GM19239 (cell line): ENCODE measurements around the gene CHTF8.
"Not testable (repeated sequence)": the region's sequence is repeated elsewhere in the genome, so short reads cannot be mapped to it uniquely, and the experiment has no call there.

Experiments used
- DNase-seq: peaks from one replicate; pipeline ENCODE4 v3.0.0; 2011; ENCODE audit warnings: low spot score; ENCODE audit not compliant: insufficient read length
- FAIRE-seq: peaks from 2 replicates; lab custom pipeline; 2011; peaks lifted over from hg19 to GRCh38; lab: Jason Lieb, UNC

Gene CHTF8

DNA sequence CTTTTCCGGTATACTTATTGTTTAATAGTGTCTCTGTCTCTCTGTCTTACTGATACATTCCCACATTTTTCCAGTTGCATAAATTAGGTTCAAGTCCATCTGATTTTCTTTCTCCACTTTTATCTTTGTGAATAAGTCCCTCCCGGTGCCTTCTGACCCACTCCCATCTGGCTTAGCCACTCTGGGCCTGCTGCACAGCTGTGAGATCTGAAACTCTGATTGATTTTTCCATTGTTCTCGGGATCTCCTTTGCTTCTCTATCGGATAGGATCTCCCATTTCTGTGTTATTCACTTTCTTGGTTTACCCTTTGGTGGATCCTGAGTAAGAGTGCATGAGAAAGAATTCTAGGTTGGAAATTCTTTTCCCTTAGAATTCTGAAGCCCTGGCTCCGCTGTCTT, 8.6 kb upstream of the CHTF8 start:
- FAIRE-seq (no peak), DNase-seq (no peak)

DNA sequence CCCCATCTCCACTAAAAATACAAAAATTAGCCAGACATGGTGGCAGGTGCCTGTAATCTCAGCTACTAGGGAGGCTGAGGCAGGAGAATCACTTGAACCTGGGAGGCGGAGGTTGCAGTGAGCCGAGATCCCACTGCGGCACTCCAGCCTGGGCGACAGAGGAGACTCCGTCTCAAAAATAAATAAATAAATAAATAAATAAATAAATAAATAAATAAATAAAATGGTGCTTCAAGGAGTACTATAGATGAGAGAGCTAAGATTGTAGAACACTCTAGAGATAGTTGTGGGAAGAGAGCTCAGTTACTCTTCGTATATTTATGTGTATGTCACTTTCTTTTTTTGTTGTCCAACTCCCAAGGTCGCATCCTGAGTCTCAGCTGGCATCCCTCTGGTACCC, 7.1 kb upstream of the CHTF8 start:
- FAIRE-seq, DNase-seq: not testable (repeated sequence)

DNA sequence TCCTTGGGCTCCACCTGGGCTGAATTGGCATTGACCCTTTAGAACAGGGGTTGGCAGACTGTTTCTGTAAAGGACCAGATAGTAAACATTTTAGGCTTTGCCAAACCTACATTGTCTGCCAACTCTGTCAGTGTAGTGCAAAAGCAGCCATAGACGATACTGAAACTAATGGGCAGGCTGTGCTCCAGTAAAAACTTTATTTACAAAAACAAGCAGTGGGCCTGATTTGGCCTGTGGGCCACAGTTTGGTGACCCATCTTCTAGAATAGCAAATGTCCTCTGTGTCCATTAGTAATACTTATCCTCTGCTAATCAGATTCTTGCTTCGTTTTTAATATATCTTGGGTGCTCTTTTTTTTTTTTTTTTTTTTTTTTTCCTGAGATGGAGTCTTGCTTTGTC, 6.2 kb upstream of the CHTF8 start:
- no peak for DNase-seq
- FAIRE-seq = no peak

DNA sequence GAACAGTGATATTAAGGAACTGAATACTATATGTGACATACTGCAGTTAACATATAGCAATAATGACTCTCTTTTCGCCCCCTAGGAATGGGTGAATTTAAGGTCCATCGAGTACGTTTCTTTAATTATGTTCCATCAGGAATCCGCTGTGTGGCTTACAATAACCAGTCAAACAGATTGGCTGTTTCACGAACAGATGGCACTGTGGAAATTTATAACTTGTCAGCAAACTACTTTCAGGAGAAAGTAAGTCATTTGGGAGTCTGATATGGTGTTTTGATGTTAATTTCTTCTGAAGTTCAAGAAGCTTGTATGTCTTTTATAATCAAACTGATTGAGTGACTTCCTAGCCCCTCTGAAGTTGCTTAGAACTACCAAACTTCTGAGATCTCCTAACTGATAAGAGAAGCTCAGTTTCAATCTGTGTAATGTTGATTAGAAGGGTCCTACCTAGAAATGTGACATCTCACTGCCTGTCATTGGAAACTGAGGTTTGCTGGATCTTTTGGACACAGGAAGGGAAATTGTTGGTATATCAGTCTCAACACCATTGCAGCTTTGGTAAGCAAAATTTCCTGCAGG, 1.1 kb upstream of the CHTF8 start:
- DNase-seq (no peak), FAIRE-seq (peak; percentile 37)

DNA sequence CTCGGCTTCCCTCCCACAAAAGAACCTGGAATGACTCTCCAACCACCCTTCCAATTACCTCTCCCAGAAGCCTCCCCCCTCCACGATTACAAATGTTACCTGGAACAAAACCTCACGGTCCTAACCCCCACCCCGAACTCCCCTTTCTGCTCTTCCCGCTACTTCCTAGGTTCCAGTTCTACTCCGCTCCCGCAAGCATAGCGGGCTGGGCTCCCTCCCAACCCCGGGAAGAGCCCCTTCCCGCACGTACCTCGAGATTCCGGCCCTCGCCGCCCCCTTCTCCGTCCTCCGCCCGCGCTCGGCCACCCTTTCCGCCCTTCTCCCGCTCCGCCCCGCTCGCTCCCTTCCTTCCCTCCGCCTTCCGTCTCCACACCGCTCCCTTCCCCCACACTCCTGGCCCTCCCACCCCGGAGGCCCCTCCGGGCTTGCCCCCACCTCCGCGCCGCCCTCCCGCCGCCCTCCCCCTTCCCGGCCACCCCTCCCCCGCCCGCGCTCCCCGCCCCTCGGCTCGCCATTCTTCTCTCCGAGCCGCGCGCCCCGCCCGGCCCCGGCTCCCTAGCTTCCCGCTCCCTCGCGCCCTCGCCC, 457 bp downstream of the CHTF8 start:
- FAIRE-seq = no peak
- peak; percentile 83 for DNase-seq

DNA sequence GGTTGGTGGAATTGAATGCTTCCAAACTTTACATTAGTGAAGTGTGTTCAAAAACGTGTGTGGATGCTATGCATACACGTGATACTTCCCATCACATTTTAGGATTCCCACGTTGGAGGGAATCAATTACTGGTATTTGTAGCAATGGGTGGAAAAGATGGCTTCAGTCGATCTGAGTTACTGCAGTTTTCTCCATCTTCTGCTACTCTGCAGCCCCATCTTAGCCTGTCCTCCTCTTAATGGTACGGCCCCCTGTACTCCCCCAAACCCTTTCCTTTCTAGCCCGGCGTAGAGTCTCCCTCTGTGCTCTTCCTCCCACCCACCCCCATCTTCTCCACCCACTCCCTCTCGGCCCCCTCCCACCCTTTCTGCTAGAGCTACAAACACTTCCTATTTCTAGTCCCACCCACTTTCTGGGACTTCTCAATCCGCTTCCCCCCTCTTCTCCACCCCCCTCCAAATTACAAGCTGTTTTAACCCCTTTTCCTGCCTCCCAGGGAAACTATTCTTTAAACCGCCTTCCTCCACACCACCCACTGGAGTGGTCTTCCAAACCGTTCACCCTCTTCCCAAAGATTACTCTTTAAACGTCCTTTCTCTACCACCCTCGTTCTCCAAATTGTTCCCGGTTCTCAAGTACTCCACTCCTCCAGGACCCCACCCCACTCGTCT, 1.1 kb downstream of the CHTF8 start:
- FAIRE-seq = no peak
- DNase-seq = peak; percentile 31

DNA sequence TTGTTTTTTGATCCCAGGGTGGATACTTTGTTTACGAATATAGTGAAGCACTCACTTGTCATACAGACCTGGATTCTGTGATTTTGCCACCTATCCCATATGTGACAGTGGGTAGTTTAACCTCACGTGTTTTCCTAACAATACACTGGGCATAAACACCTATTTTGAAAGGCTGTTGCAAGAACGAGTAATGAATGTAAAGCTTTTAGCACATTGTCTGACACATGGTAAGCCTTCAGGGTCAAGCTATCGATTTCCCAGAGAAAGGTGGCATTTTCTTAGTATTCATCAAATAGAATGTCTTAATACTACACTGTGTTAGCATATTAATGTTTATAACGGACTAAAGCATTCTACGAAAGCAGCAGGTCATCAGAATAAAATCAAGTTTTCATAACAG, 1.9 kb downstream of the CHTF8 start:
- FAIRE-seq (no peak), DNase-seq (no peak)

DNA sequence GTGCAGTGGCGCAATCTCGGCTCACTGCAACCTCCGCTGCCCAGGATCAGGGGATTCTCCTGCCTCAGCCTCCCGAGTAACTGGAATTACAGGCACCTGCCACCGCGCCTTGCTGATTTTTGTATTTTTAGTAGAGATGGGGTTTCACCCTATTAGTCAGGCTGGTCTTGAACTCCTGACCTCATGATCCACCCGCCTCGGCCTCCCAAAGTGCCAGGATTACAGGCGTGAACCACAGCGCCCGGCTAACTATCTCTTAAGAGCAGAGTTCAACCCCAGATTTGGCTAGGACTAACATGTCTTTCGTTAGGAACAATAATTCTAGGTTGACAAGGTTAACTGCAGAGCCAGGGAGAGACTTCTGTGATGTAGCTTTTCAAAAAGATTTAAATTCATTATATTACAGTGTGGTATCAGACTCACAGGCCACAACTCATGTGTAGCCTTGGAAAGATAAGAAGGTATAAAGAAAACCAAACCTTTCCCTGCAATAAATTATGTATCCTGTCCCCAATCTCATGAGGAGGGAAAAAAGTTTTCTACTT, 4.3 kb downstream of the CHTF8 start:
- FAIRE-seq (no peak), DNase-seq (no peak)

DNA sequence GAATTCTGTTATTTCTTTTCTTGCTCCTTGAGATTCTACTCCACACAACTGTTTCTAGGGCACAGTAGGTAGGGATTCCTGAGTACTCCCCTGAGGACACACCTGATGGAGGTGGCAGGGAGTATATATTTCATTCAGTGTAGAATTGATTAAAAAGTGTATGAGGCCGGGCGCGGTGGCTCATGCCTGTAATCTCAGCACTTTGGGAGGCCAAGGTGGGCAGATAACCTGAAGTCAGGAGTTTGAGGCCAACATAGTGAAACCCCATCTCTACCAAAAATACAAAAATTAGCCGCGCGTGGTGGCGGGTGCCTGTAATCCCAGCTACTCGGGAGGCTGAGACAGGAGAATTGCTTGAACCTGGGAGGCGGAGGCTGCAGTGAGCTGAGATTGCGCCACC, 5.6 kb downstream of the CHTF8 start:
- not testable (repeated sequence) for FAIRE-seq

DNA sequence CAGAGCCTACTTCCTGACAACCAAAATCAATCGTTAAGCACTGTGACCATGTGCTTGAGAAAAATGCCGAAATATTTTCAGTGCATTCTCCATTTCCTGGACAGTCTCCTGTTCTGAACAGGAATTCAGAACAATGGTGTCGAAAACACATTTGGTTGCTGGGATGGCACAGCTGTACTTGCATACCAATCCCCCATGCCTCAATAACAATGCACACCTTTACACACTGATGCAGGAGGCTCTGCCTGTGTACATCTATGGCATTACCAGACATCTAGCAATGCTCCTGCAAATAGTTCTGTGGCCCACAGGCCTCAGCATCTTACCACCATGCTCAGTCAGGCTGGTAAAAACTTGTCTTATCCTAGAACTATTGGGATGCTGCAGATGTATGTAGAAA, 6.2 kb downstream of the CHTF8 start:
- DNase-seq (no peak), FAIRE-seq (no peak)

More for the DNA sequence above, 5.6 kb downstream of the CHTF8 start:
- DNase-seq = not testable (repeated sequence)

DNA sequence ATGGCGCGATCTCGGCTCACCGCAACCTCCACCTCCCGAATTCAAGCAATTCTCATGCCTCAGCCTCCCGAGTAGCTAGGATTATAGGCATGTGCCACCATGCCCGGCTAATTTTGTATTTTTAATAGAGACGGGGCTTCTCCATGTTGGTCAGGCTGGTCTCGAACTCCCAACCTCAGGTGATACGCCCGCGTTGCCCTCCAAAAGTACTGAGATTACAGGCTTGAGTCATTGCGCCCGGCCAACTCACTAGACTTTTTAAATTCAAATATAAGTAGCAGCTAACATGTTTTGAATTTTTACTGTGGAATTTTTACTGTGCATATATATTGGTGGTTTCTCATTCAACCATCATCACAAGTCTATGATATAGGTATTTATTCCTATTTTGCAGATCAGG, 7.4 kb downstream of the CHTF8 start:
- not testable (repeated sequence) for FAIRE-seq

DNA sequence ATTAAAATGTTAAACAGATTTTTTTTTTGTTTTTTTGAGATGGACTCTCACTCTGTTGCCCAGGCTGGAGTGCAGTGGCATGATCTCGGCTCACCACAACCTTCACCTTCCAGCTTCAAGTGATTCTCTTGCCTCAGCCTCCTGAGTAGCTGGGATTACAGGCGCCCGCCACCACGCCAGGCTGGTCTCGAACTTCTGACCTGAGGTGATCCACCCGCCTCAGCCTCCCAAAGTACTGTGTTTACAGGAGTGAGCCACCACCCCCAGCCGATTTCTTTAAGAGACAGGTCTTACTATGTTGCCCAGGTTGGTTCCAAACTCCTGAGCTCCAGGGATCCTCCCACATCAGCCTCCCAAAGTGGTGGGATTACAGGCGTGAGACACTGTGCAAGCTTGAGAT, 8.0 kb downstream of the CHTF8 start:
- DNase-seq, FAIRE-seq: not testable (repeated sequence)

More for the DNA sequence above, 7.4 kb downstream of the CHTF8 start:
- DNase-seq = not testable (repeated sequence)

DNA sequence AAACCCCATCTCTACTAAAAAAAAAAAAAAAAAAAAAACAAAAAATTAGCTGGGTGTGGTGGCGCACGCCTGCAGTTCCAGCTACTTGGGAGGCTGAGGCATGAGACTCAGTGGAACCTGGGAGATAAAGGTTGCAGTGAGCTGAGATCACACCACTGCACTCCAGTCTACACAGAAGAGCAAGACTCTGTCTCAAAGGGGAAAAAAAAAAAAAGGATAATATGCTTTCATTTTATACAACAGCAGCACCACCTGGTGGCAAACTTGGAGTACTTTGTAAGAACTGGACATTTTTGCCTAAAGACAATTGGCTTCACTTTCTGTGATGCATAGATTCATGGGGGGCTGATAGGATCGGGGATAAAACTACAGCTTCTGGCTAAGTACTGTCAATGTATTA, 8.5 kb downstream of the CHTF8 start:
- no peak for DNase-seq
- FAIRE-seq = peak; percentile 72

DNA sequence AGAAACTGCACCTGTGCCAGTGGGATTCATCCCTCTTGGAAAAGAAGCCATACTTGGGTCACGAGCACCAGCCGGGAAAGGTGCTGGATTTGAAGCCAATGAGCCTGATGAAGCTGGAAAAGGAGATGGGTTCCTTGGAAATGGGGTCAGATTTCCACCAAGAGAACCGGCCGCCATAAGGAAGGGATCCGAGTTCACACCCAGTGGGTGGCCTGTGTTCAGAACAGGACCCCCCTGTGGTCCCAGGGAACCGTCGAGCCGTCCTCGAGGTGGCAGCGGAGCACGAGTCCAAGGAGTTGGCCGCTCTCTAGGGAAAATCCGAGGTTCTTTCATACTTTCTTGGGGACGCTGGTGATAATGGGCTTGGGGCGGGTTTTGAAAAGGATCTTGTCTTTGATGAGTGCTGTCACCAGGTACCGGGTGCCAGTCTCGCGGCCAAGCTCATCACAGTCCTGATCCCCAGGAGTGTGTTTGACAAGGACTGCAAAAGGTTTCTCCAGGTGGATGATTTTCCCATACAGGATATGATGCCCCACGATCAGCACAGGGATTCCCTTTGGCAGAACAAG, 12.2 kb downstream of the CHTF8 start:
- no peak for FAIRE-seq
- DNase-seq = no peak

DNA sequence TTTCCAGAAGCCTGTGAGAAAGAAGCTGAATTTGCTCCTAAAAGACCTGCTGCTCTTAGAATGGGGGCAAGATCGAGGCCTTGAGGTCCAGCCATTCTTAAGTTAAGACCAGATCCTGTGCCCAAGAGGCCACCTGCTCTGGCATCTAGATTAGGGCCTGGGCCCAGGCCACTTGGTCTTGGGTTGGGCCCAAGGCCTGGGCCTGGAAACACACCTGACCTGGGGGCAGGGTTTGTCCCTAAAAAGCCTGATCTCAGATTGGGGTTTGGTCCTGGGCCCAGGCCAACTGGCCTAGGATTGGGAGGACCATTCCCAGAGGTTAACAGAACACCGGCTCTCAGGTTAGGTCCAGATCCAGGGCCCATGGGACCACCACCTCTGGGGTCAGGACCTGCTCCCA, 12.9 kb downstream of the CHTF8 start:
- DNase-seq = no peak
- FAIRE-seq = no peak

DNA sequence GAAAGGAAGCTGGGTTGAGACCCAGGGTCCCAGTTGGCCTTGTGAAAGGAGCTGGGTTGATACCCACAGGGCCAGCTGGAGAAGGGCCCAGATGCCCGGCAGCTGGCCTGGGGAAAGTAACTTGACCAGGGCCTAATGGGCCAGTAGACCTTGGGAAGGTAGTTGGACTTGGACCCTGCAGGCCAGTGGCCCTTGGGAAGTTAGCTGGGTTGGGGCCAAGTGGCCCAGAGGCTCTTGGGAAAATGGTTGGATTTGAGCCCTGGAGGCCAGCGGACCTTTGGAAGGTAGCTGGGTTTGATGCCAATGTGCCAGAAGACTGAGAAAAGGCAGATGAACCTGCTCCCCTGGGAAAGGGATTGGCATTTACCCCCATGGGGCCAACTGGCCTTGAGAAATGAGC, 13.4 kb downstream of the CHTF8 start:
- no peak for FAIRE-seq

DNA sequence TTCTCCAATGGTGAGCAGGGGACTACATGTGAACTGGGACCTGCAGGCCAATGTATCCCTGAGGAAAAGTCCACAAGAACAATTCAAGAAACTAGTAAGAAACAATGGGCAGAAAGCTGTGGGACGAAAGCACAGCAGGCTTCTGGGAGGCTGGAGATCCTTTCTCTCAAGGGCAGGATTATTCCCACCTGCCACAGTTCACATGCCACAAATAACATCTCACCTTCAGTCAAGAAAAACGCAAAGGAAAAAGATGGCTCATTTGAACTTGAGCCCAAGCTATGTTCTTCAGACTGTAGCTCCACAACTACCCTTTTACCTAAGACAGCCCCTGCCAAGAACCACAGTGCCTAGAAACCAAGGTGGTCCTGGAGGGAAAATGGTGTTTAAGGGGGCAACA, 13.9 kb downstream of the CHTF8 start:
- FAIRE-seq (no peak), DNase-seq (no peak)

More for the DNA sequence above, 13.4 kb downstream of the CHTF8 start:
- no peak for DNase-seq

DNA sequence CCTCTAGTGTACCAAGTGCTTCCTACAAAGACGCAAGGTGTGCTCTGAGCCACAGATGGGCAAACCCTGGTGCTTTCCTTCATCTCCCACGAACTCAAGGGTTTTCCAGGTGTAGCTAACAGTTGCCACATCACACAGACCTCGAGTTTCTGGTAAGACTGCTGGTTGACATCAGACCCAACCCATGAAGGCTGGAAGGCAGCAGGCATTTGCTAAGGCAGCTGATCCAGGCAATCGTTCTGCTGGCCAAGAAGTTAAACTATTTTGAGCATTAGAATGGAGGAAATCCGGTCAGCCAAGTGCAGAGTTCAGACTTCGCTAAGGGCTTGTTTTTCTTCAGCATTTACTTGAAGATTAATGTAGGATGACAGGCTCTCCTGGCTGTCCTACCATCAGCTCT, 15.5 kb downstream of the CHTF8 start:
- FAIRE-seq (no peak), DNase-seq (no peak)

DNA sequence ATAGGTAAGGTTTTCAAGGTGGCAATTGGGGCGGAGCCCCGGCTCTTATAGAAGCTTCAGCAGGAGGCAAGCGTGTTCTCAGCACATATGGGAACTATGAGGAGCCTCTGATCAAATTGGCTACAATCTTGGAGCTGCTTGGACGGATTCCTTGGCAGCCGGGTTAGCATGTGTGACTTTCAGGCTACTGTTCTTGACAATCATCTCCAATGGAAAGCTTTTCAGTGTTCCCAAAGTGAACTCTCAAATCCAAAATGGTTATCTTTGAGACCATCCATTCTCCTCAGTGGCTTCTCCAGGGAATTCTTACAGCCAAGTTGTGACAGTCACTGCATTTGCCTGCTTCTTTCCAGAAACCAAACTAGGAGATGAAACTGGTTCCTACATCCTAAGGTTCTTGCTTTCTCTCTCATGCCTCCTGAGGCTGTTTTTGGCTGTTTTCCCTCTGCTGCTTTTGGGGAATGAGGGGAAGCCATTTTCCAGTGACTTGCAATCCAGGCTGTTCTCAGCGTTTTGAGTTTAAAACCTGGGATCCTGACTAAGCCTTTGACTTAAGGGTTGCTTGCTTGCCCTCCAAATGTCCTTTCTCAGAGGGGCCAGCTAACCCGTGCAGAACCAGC, 16.0 kb downstream of the CHTF8 start:
- no peak for DNase-seq
- FAIRE-seq = no peak

DNA sequence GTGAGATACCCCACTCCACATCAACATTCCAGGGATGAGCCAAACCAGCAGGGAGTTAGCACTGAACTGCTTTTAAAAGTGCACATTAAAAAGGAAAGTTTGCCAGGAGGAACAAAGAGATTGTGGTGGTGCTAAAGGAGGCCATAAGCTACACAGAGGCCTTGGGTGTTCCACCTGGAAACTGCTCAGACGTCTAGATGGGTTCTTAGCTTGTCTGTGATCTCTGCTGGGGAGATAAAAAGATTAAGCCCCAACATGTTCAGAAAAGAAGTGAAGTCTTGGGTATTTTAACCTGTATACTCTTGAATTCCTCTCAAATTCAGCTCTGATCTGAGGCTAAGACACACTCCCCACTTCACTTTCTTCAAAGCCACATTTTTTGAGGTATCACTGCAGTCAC, 16.6 kb downstream of the CHTF8 start:
- no peak for FAIRE-seq

DNA sequence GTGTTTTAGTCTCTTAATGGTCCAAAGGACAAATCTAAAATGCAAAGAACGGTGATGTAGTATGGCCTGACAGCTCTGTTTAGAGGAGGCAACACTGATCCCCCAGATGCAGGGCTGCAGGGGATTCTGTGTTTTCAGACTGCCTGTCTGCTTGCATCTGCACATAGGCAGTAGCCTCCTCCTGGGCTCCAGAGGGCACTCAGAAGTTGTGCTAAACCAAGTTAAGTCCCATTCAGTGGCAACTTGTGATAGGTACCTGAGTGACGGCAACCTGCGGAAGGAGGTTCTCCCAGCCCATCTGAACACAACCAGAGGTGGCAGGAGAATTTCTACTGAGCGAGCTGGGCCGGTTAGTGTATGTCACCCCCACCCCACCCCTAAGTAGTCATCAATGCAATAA, 17.0 kb downstream of the CHTF8 start:
- FAIRE-seq = no peak
- DNase-seq = no peak

More for the DNA sequence above, 16.6 kb downstream of the CHTF8 start:
- DNase-seq = no peak
